Measurements from ENCODE around the gene THAP4. TPM values are rescaled to one million over a fixed set of nuclear protein-coding genes. Genes with fewer than 3 reads are reported as not detected.

Gene THAP4
- total RNA-seq, 2 experiments from 2014 or later = 43.7 to 44.5 TPM

DNA sequence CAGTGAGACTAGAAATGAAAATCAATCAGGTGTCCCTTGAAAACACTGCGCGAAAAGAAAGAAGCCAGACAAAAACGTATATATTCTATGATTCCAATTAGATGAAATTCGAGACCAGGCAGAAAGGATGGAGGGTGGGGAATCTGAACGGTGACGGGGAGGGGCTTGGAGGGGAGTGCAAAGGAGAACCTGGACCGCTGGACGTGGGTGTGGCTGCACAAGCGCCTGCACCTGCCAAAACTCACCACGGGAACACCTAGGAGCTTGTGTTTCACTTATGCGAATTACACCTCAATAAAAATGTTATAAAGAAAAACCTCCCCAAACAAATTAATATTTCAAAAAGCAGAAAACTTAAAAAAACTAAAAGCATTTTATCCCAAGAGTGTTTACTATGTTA lies 21.9 kb downstream of the THAP4 start:
- CTCF ChIA-PET = no interaction called here
- peaks cover 9% of the 10 kb centered on the region for H3K9me3 Mint-ChIP-seq
- intact Hi-C loops (cut with micrococcal nuclease) = loop anchor here (5.0 kb wide), 1 partner anchor 258 kb away; the partner anchor contains the start of gene FARP2
- peaks cover 6% of the 10 kb centered on the region for H3K36me3 Mint-ChIP-seq
- POLR2A ChIA-PET = no interaction called here
- no peaks in the 10 kb centered on the region for H3K27me3 Mint-ChIP-seq
- H3K4me3 Mint-ChIP-seq = no peak overlapping the region
- no peak for DNase-seq
- peaks cover 39% of the 10 kb centered on the region for H3K4me1 Mint-ChIP-seq (ENCODE audit: low read depth)
- no peak overlapping the region for H3K27ac Mint-ChIP-seq

DNA sequence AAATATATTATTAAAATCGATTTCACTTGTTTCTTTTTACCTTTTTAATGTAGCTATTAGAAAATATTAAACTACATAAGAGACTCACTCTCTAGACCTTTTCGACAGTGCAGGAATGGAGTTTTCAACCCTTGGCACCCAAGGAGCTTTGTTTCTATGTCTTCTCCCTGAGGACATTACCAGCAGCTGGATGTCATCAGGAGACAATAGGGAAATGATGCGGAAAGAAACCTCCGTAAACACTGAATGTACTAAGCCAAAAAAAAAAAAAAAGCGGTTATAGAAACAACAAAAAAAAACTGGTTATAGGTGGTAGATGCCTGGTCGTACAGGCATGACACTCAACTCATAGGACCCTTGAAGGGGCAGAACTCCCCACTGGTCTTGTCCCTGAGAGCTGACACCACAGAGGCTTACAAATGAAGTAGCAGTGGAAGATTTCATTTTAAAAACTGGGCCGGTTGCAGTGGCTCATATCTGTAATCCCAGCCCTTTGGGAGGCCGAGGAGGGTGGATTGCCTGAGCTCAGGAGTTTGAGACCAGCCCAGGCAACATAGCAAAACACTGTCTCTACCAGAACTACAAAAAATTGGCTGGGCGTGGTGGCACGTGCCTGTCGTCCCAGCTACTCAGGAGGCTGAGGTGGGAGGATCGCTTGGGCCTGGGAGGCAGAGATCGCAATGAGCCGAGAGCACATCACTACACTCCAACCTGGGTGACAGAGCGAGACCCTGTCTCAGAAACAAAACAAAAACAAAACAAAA lies 23.8 kb downstream of the THAP4 start:
- H3K4me1 Mint-ChIP-seq (ENCODE audit: low read depth) = peaks cover 35% of the 10 kb centered on the region
- H3K4me3 Mint-ChIP-seq = no peak overlapping the region
- POLR2A ChIA-PET = no interaction called here
- H3K36me3 Mint-ChIP-seq = peaks cover 2% of the 10 kb centered on the region
- H3K27me3 Mint-ChIP-seq = no peaks in the 10 kb centered on the region
- intact Hi-C loops (cut with micrococcal nuclease) = no loop called here
- DNase-seq = no peak
- CTCF ChIA-PET = interaction anchor here (1.0 kb wide), 1 partner anchor 23 kb away, joined by 3 read pairs; the partner anchor contains the start of gene THAP4
- no peak overlapping the region for H3K27ac Mint-ChIP-seq
- no peaks in the 10 kb centered on the region for H3K9me3 Mint-ChIP-seq

DNA sequence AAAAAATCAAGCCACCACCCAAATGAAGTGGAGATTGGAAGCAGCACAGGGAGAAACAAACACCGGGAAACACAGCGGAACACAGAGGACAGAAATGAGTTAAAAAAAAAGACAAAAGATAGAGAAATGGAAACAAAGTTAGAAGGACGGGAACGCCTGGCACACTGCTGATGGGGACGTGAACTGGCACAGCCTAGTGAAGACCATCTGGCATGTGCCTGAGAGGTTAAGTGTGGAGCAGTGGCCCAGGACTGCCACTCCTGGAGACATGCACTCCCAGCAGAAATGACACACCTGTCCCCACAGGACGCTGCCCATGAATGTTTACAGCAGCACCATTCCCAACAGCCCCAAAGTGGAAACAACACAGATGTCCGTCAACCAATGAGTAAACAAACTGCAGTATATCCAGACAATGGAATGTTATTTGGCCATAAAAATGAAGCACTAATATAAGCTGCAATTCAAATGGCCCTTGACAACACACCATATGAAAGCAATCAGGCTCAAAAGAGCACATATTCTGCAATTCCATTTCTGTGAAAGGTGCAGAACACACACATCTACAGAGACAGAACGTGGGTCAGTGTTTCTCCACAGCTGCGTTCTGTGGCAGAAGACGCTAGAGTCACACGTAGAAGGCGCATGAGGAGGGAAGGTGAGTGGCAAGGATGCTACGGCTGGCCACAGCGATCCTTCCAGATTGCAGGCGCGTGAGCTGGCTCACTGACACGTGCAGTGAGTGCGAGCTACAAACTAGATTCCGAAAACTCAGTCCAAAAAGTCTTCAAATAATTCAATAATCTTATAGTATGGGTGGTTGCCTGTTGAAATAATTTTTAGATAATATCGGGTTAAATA lies 24.6 kb downstream of the THAP4 start:
- intact Hi-C loops (cut with micrococcal nuclease) = no loop called here
- Mint-ChIP-seq H3K27me3 (no peaks in the 10 kb centered on the region), H3K27ac (no peak overlapping the region), H3K4me1 (ENCODE audit: low read depth) (peaks cover 28% of the 10 kb centered on the region), H3K4me3 (no peak overlapping the region), H3K9me3 (no peaks in the 10 kb centered on the region), H3K36me3 (peaks cover 3% of the 10 kb centered on the region)
- no peak for DNase-seq
- ChIA-PET POLR2A (no interaction called here), CTCF (interaction anchor here (1.0 kb wide), 1 partner anchor 24 kb away, joined by 3 read pairs; the partner anchor contains the start of gene THAP4)

DNA sequence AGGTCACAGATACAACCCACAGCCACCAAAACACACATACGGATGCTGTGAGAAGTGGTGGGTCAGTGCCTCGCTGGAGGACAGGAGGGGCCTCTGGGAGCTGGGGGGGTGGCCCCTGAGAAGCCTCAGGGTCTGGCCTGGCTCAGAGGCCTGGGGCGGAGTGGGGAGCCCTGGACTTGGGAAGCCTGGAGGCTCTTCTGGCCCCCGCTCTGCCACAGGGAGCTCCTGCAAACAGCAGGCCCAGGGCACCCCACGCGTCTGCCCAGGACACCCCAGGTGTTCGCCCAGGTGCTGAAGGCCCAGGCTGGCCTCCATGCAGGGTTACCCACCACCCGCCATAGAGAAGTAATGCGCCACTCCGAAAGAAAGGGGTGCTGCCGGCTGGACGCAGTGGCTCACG lies 25.9 kb downstream of the THAP4 start:
- CTCF ChIA-PET = interaction anchor here (1.0 kb wide), 2 partner anchors 12 to 17 kb away, joined by 3 read pairs; no protein-coding TSS in a partner anchor
- POLR2A ChIA-PET = interaction anchor here (0.7 kb wide), 1 partner anchor 224 kb away, joined by 5 read pairs; no protein-coding TSS in a partner anchor
- Mint-ChIP-seq H3K9me3 (no peaks in the 10 kb centered on the region), H3K27me3 (no peaks in the 10 kb centered on the region), H3K4me1 (ENCODE audit: low read depth) (peaks cover 20% of the 10 kb centered on the region), H3K4me3 (no peak overlapping the region), H3K27ac (no peak overlapping the region), H3K36me3 (peaks cover 3% of the 10 kb centered on the region)
- intact Hi-C loops (cut with micrococcal nuclease) = loop anchor here (2.0 kb wide), 1 partner anchor 296 kb away; the partner anchor contains the start of genes HDLBP and SEPTIN2
- no peak for DNase-seq

DNA sequence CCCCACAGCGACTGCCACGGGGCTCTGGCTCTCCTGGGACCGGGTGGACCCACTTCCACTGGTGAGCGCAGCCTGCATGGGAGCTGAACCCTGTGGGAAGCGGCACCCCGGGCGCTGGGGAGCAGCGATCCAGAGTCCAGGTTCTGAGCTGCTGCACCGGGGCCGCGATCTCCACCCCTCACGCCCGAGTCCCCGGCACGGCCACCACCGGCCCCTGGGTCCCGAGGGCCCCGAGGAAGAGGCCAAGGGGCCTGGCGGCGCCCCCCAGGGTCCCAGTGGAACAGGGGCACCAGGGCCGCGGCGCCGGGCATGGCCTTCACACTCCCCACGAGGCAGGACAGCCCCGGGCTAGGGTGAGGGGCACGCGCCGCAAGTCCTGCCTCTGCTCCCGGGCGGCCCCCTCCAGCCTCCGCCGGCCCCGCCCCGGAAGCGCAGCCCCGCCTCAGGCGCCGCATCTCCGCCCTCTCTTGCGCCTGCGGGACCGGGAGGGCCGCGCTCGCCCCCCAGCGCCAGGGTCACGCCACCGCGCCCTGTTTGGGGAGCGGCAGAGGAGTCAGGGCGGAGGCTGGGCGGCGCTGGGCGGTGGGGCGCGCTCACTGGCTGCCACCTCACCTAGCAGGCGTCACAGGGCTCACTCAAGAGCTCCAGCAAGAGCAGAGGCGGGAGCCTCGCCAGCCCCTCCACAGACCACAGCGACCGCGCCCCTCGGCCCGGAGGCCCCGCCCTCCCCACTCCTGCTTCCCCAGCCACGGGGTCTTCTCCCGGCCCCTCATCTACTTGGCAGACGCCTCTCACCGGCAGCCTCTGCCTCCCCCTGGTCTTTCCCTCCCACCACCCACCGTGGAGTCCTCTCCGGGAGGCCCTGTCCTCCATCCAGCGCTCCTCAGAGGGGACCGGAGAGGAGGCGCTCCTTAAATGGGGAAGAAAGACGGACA lies 26.8 kb downstream of the THAP4 start:
- POLR2A ChIA-PET = no interaction called here
- peaks cover 3% of the 10 kb centered on the region for H3K36me3 Mint-ChIP-seq
- CTCF ChIA-PET = interaction anchor here (0.7 to 1.4 kb wide), 4 partner anchors 13 to 104 kb away, joined by 3 to 5 read pairs (median 3); partner anchors contain the start of gene ATG4B
- H3K4me1 Mint-ChIP-seq (ENCODE audit: low read depth) = peaks cover 14% of the 10 kb centered on the region
- H3K27me3 Mint-ChIP-seq = no peaks in the 10 kb centered on the region
- peak overlapping the region; percentile 46 for H3K4me3 Mint-ChIP-seq
- DNase-seq = peak; percentile 94
- no peaks in the 10 kb centered on the region for H3K9me3 Mint-ChIP-seq
- intact Hi-C loops (cut with micrococcal nuclease) = loop anchor here (1.0 to 2.0 kb wide), 3 partner anchors 8 to 295 kb away; partner anchors contain the start of genes HDLBP, SEPTIN2 and STK25
- H3K27ac Mint-ChIP-seq = no peak overlapping the region

DNA sequence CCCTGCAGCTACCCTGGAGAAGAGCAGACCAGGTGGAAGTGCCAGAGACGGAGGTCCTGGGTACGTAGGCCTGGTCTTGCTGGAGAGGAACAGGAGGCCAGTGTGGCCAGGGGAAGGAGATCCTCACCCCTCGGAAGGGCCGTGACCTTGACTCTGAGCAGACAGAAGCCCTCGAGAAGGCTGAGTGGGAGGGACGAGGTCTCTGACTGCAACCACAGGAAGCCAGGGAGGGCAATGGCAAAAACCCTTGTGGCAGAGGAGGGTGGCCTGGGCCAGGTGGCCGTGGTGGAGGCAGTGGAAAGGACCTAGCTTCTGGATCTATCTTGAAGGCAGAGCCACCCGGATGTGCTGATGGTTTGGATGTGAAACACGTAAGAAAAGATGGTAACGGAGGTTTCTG lies 28.1 kb downstream of the THAP4 start:
- Mint-ChIP-seq H3K27me3 (no peaks in the 10 kb centered on the region), H3K36me3 (peaks cover 6% of the 10 kb centered on the region), H3K4me3 (no peak overlapping the region), H3K27ac (no peak overlapping the region), H3K4me1 (ENCODE audit: low read depth) (peaks cover 14% of the 10 kb centered on the region), H3K9me3 (no peaks in the 10 kb centered on the region)
- POLR2A ChIA-PET = no interaction called here
- DNase-seq = peak; percentile 22
- CTCF ChIA-PET = no interaction called here
- intact Hi-C loops (cut with micrococcal nuclease) = no loop called here

DNA sequence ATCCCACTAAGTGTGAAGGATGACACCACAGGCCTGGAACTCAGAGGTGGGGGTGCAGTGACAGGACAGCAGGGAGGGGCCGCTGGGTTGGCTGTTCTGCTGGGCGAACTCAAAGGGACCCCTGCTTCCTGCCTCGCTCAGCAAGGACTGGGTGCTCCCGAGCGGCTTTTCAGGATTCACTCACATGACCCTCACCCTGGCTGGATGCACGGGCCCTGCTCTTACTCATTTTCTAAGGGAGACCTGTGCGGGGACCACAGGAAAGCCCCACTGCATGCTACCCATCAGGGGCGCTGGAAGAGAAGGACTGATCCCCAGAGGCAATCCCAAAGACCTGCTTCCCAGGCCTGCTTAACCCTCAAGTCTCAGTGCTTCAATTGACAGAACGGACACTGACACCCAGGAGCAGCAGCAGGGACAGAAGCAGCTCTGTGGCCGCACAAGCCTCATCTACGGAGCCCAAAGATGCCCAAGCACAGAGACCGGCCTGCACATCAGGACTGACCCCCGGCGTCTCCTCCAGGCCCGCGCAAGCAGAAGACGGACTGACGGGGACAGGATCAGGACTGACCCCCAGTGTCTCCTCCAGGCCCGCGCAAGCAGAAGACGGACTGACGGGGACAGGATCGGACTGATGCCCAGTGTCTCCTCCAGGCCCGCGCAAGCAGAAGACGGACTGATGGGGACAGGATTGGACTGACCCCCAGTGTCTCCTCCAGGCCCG lies 29.6 kb downstream of the THAP4 start:
- no peak overlapping the region for H3K4me3 Mint-ChIP-seq
- DNase-seq = no peak
- H3K36me3 Mint-ChIP-seq = peaks cover 9% of the 10 kb centered on the region
- intact Hi-C loops (cut with micrococcal nuclease) = no loop called here
- ChIA-PET POLR2A (no interaction called here), CTCF (no interaction called here)
- no peaks in the 10 kb centered on the region for H3K27me3 Mint-ChIP-seq
- no peaks in the 10 kb centered on the region for H3K9me3 Mint-ChIP-seq
- H3K27ac Mint-ChIP-seq = no peak overlapping the region
- peaks cover 14% of the 10 kb centered on the region for H3K4me1 Mint-ChIP-seq (ENCODE audit: low read depth)

DNA sequence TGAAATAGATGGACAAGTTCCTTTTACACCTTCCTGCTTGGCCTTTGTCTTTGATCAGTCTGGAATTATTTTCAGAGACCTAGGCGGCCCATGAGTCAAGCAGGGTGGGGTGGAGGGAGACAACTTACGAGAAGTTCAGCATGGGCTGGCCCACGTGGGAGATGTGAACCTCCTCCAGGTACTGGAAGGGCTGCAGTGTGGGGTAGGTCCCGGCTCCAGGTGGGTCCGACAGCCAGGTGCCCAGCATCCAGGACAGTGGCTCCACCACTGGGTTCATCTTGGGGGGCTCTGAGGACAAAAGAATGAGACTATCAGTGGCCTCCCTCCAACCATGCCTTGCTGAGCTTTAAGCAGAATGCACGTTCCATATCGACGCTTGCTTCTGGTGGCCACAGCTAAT lies 30.8 kb downstream of the THAP4 start:
- POLR2A ChIA-PET = no interaction called here
- Mint-ChIP-seq H3K36me3 (peaks cover 12% of the 10 kb centered on the region), H3K27ac (no peak overlapping the region)

DNA sequence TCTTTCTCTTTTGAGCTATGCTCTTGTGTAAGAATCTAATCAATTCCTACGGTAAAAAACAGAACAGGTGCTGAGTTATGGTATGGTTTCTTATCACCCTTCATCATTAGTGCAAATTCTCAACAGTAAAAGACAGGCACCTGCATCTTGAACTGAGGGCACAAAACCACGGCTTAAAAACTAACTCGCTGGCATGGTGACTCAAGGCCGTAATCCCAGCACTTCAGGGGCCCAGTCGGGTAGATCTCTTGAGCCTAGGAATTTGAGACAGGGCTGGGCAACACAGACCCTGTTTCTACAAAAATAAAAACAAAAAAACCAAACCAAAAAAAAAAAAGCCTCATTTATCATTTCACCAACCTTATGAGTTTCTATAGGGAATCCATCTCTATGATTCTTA lies 33.3 kb downstream of the THAP4 start:
- POLR2A ChIA-PET = no interaction called here
- H3K27ac Mint-ChIP-seq = no peak overlapping the region
- H3K4me3 Mint-ChIP-seq = no peak overlapping the region
- peaks cover 3% of the 10 kb centered on the region for H3K4me1 Mint-ChIP-seq (ENCODE audit: low read depth)
- no peaks in the 10 kb centered on the region for H3K9me3 Mint-ChIP-seq
- intact Hi-C loops (cut with micrococcal nuclease) = no loop called here
- CTCF ChIA-PET = interaction anchor here (1.3 kb wide), 1 partner anchor 56 kb away, joined by 4 read pairs; no protein-coding TSS in a partner anchor
- H3K36me3 Mint-ChIP-seq = peaks cover 19% of the 10 kb centered on the region
- H3K27me3 Mint-ChIP-seq = no peaks in the 10 kb centered on the region
- DNase-seq = no peak

More for the DNA sequence above, 30.8 kb downstream of the THAP4 start:
- intact Hi-C loops (cut with micrococcal nuclease) = no loop called here
- DNase-seq = no peak
- H3K9me3 Mint-ChIP-seq = no peaks in the 10 kb centered on the region
- CTCF ChIA-PET = no interaction called here
- H3K27me3 Mint-ChIP-seq = no peaks in the 10 kb centered on the region
- no peak overlapping the region for H3K4me3 Mint-ChIP-seq
- peaks cover 14% of the 10 kb centered on the region for H3K4me1 Mint-ChIP-seq (ENCODE audit: low read depth)

DNA sequence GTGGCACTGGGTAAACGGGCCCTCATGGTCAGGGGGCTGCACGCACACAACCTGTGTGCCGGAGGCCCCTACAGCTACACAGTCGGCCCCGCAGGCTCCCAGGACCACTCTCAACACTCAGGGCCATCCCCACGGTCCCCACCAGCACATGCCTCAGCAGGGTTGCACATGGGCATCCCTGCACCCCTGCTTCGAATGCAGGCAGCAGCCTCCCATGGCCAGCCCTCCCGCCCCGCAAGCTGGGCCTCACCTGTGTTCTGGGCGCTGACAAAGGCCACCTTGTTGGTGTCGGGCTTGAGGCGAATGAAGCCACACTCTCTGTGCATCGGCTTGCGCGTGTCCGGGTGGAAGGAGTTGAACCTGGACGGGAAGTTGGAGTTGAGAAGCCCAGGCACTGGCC lies 34.2 kb downstream of the THAP4 start:
- H3K4me3 Mint-ChIP-seq = no peak overlapping the region
- H3K9me3 Mint-ChIP-seq = no peaks in the 10 kb centered on the region
- no peak overlapping the region for H3K27ac Mint-ChIP-seq
- POLR2A ChIA-PET = no interaction called here
- H3K36me3 Mint-ChIP-seq = peaks cover 20% of the 10 kb centered on the region
- DNase-seq = no peak
- intact Hi-C loops (cut with micrococcal nuclease) = no loop called here
- CTCF ChIA-PET = interaction anchor here (1.3 kb wide), 1 partner anchor 57 kb away, joined by 4 read pairs; no protein-coding TSS in a partner anchor
- H3K4me1 Mint-ChIP-seq (ENCODE audit: low read depth) = no peaks in the 10 kb centered on the region
- no peaks in the 10 kb centered on the region for H3K27me3 Mint-ChIP-seq

DNA sequence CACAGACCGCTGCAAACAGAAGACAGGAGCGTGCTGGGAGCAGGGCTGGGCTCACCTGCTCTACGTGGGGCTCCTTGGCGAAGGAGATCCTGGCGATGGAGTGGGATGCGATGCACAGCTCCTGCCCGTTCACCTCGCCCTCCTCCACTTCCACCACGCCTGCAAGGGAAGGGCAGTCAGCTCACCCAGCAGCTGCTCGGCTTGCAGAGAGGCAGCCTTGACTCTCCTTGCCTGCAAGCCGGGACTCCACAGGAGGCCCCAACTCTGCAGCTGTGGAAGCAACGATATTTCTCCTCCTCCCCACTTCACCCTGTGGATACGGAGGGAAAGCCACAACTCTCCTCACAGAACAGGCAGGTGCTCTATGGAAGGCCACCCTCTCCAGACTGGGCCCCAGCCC lies 35.1 kb downstream of the THAP4 start:
- intact Hi-C loops (cut with micrococcal nuclease) = no loop called here
- H3K4me3 Mint-ChIP-seq = no peak overlapping the region
- ChIA-PET POLR2A (no interaction called here), CTCF (no interaction called here)
- H3K4me1 Mint-ChIP-seq (ENCODE audit: low read depth) = no peaks in the 10 kb centered on the region
- no peak for DNase-seq
- no peak overlapping the region for H3K27ac Mint-ChIP-seq
- no peaks in the 10 kb centered on the region for H3K9me3 Mint-ChIP-seq
- no peaks in the 10 kb centered on the region for H3K27me3 Mint-ChIP-seq
- H3K36me3 Mint-ChIP-seq = peaks cover 19% of the 10 kb centered on the region
